Measurements from ENCODE around the gene EFCAB12.

DNA sequence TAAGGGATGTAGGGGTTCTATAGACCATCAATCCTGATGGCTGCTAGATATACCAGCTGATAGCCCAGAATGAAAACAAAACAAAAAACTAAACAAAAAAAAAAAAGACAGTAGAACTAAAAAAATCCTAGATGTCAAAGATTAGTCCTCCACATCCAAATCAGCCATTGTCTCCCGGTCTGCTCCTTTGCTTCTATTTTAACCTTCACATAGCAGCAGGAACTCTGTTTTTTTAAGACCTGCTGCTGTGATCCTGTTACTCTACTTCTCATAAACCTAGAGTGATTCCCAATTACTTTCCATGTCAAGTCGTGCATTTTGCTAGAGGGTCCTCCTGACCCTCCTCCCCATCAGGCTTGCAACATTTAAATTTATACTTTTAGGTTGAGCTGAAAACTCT lies 14.1 kb upstream of the EFCAB12 start:
- TF ChIP-seq, protein P1, sequence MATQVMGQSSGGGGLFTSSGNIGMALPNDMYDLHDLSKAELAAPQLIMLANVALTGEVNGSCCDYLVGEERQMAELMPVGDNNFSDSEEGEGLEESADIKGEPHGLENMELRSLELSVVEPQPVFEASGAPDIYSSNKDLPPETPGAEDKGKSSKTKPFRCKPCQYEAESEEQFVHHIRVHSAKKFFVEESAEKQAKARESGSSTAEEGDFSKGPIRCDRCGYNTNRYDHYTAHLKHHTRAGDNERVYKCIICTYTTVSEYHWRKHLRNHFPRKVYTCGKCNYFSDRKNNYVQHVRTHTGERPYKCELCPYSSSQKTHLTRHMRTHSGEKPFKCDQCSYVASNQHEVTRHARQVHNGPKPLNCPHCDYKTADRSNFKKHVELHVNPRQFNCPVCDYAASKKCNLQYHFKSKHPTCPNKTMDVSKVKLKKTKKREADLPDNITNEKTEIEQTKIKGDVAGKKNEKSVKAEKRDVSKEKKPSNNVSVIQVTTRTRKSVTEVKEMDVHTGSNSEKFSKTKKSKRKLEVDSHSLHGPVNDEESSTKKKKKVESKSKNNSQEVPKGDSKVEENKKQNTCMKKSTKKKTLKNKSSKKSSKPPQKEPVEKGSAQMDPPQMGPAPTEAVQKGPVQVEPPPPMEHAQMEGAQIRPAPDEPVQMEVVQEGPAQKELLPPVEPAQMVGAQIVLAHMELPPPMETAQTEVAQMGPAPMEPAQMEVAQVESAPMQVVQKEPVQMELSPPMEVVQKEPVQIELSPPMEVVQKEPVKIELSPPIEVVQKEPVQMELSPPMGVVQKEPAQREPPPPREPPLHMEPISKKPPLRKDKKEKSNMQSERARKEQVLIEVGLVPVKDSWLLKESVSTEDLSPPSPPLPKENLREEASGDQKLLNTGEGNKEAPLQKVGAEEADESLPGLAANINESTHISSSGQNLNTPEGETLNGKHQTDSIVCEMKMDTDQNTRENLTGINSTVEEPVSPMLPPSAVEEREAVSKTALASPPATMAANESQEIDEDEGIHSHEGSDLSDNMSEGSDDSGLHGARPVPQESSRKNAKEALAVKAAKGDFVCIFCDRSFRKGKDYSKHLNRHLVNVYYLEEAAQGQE (IDR thresholded peaks at IDR 0.05; ENCODE audit: low read depth), result no peak
- no peak for TF ChIP-seq ZBTB7A (IDR thresholded peaks at IDR 0.05; ENCODE audit: low read depth)
- no peak for TF ChIP-seq YY1 (IDR thresholded peaks at IDR 0.05; ENCODE audit: low read depth)
- no peak for TF ChIP-seq RAD21 (IDR thresholded peaks at IDR 0.05; ENCODE audit: low read depth)
- no peak for TF ChIP-seq TCF12 (IDR thresholded peaks at IDR 0.05; ENCODE audit: low read depth)
- no peak for TF ChIP-seq EP300 (IDR thresholded peaks at IDR 0.05; ENCODE audit: borderline replicate concordance)
- TF ChIP-seq TAF1 (IDR thresholded peaks at IDR 0.05; ENCODE audit: low read depth), result no peak
- no peak for TF ChIP-seq CEBPB (IDR thresholded peaks at IDR 0.05)
- TF ChIP-seq, protein P2, sequence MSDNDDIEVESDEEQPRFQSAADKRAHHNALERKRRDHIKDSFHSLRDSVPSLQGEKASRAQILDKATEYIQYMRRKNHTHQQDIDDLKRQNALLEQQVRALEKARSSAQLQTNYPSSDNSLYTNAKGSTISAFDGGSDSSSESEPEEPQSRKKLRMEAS (IDR thresholded peaks at IDR 0.05), result no peak
- TF ChIP-seq TEAD4 (IDR thresholded peaks at IDR 0.05), result no peak
- TF ChIP-seq CREB1 (IDR thresholded peaks at IDR 0.05; ENCODE audit: low read depth), result no peak
